Measurements from ENCODE around the gene POU2AF2.
"Not testable (repeated sequence)": the region's sequence is repeated elsewhere in the genome, so short reads cannot be mapped to it uniquely, and the experiment has no call there.

Gene POU2AF2

DNA sequence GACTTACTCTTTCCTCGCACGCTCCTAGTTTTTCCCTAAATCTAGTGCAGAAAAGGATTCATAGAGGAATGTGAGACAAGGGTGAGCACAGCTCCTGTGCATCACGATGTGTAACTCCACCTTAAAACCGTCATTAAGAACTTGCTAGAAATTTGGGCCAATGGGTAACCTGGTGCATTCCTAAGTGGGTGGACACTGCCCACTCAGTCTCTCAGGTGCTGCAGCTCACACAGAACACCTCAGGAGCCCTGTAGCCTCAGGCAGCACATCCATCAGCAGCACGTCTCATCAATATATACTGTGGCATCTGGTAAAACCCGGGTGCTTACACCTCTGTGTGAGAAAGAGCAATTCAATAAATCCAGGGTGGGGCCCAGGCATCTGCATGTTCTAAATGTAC is 65.2 kb downstream of the POU2AF2 start:
- no peaks in the 10 kb centered on the region for H3K79me2 ChIP-seq (ENCODE audit: control insufficient read depth, low read length)
- no peak overlapping the region for H3K27ac ChIP-seq (ENCODE audit: low read depth, low read length)
- no peaks in the 10 kb centered on the region for H3K36me3 ChIP-seq (ENCODE audit: control insufficient read depth, low read length)
- TF ChIP-seq, protein P1, sequence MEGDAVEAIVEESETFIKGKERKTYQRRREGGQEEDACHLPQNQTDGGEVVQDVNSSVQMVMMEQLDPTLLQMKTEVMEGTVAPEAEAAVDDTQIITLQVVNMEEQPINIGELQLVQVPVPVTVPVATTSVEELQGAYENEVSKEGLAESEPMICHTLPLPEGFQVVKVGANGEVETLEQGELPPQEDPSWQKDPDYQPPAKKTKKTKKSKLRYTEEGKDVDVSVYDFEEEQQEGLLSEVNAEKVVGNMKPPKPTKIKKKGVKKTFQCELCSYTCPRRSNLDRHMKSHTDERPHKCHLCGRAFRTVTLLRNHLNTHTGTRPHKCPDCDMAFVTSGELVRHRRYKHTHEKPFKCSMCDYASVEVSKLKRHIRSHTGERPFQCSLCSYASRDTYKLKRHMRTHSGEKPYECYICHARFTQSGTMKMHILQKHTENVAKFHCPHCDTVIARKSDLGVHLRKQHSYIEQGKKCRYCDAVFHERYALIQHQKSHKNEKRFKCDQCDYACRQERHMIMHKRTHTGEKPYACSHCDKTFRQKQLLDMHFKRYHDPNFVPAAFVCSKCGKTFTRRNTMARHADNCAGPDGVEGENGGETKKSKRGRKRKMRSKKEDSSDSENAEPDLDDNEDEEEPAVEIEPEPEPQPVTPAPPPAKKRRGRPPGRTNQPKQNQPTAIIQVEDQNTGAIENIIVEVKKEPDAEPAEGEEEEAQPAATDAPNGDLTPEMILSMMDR (IDR thresholded peaks at IDR 0.05; ENCODE audit: low read depth, low read length, poor library complexity, severe bottlenecking): no peak
- no peak for TF ChIP-seq EZH2phosphoT487 (IDR thresholded peaks at IDR 0.05; ENCODE audit: borderline replicate concordance, low read length)
- H3K4me3 ChIP-seq (ENCODE audit: low read length): no peak overlapping the region
- no peaks in the 10 kb centered on the region for H4K20me1 ChIP-seq (ENCODE audit: control insufficient read depth, insufficient read depth, low read depth, low read length)
- no peaks in the 10 kb centered on the region for H3F3A ChIP-seq (ENCODE audit: control insufficient read depth, insufficient read depth)
- no peaks in the 10 kb centered on the region for H3K9me2 ChIP-seq (replicated peaks; ENCODE audit: control insufficient read depth, low read length)
- peaks cover 27% of the 10 kb centered on the region for H3K27me3 ChIP-seq (ENCODE audit: control insufficient read depth, low read length)
- H3K9me3 ChIP-seq (ENCODE audit: control insufficient read depth, insufficient read depth, low read length): no peaks in the 10 kb centered on the region
- no peak overlapping the region for H3K4me2 ChIP-seq (ENCODE audit: low read length)
- no peaks in the 10 kb centered on the region for H3K4me1 ChIP-seq (ENCODE audit: control insufficient read depth, low read length)

DNA sequence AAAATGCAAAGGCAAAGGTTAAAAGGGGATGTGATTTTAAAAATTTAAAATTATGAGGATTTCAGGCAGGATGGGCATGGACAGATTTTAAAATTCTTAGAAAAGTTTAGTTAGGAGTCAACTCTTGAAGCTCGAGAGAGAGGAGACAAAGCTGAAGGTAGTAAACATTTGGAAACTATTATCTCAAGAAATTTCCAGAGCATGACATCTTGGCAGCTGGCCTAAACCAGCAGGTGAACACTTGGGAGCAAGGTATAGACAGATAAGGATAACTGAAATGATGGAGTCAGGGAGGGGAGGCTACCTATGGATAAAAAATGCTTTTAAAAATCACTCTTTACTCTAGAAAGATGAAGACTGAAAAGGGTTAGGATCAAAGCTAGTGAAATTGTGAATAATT is 66.6 kb downstream of the POU2AF2 start:
- no peaks in the 10 kb centered on the region for H4K20me1 ChIP-seq (ENCODE audit: control insufficient read depth, insufficient read depth, low read depth, low read length)
- no peaks in the 10 kb centered on the region for H3K9me3 ChIP-seq (ENCODE audit: control insufficient read depth, insufficient read depth, low read length)
- no peaks in the 10 kb centered on the region for H3K9me2 ChIP-seq (replicated peaks; ENCODE audit: control insufficient read depth, low read length)
- TF ChIP-seq, protein P1 (IDR thresholded peaks at IDR 0.05; ENCODE audit: low read depth, low read length, poor library complexity, severe bottlenecking): no peak
- TF ChIP-seq EZH2phosphoT487 (IDR thresholded peaks at IDR 0.05; ENCODE audit: borderline replicate concordance, low read length): no peak
- peaks cover 16% of the 10 kb centered on the region for H3K27me3 ChIP-seq (ENCODE audit: control insufficient read depth, low read length)
- no peaks in the 10 kb centered on the region for H3K36me3 ChIP-seq (ENCODE audit: control insufficient read depth, low read length)
- no peak overlapping the region for H3K4me3 ChIP-seq (ENCODE audit: low read length)
- H3K79me2 ChIP-seq (ENCODE audit: control insufficient read depth, low read length): no peaks in the 10 kb centered on the region
- no peaks in the 10 kb centered on the region for H3F3A ChIP-seq (ENCODE audit: control insufficient read depth, insufficient read depth)
- no peak overlapping the region for H3K27ac ChIP-seq (ENCODE audit: low read depth, low read length)
- H3K4me1 ChIP-seq (ENCODE audit: control insufficient read depth, low read length): no peaks in the 10 kb centered on the region
- no peak overlapping the region for H3K4me2 ChIP-seq (ENCODE audit: low read length)

DNA sequence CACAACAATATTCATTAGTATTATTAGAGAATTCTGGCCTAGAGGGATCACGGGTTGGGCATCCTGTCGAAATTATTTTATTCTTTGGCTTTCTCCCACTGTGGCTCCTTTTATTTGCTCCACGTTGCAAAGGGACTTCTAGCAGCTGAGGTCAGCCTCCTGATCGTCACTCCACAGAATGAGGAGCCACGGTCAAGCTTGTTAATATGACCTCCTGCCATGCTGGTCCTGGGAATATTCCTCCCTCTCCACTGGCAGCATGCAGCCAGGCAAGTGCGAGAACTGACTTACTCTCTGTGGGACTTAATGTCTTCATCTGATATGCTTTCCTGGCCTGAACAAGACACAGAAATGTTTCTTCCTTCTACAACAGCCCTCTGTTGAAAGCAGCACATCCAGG is 73.8 kb downstream of the POU2AF2 start:
- no peaks in the 10 kb centered on the region for H3K4me1 ChIP-seq (ENCODE audit: control insufficient read depth, low read length)
- H4K20me1 ChIP-seq (ENCODE audit: control insufficient read depth, insufficient read depth, low read depth, low read length): no peaks in the 10 kb centered on the region
- H3K9me3 ChIP-seq (ENCODE audit: control insufficient read depth, insufficient read depth, low read length): no peaks in the 10 kb centered on the region
- no peaks in the 10 kb centered on the region for H3K36me3 ChIP-seq (ENCODE audit: control insufficient read depth, low read length)
- H3K4me2 ChIP-seq (ENCODE audit: low read length): no peak overlapping the region
- H3F3A ChIP-seq (ENCODE audit: control insufficient read depth, insufficient read depth): no peaks in the 10 kb centered on the region
- no peak overlapping the region for H3K27ac ChIP-seq (ENCODE audit: low read depth, low read length)
- H3K9me2 ChIP-seq (replicated peaks; ENCODE audit: control insufficient read depth, low read length): no peaks in the 10 kb centered on the region
- H3K79me2 ChIP-seq (ENCODE audit: control insufficient read depth, low read length): no peaks in the 10 kb centered on the region
- no peak overlapping the region for H3K4me3 ChIP-seq (ENCODE audit: low read length)
- H3K27me3 ChIP-seq (ENCODE audit: control insufficient read depth, low read length): peaks cover 13% of the 10 kb centered on the region
- no peak for TF ChIP-seq EZH2phosphoT487 (IDR thresholded peaks at IDR 0.05; ENCODE audit: borderline replicate concordance, low read length)

DNA sequence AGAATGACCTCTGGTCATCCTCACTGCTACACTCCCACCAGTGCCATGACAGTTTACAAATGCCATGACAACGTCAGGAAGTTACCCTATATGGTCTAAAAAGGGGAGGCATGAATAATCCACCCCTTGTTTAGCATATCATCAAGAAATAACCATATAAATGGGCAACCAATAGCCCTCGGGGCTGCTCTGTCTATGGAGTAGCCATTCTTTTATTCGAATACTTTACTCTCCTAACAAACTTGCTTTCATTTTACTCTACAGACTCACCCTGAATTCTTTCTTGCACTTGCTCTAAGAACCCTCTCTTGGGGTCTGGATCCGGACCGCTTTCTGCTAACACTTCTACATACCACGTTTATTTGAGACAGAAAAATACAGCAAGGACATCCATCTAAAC is 74.7 kb downstream of the POU2AF2 start:
- not testable (repeated sequence) for H3K36me3 ChIP-seq (ENCODE audit: control insufficient read depth, low read length); H3K4me1 ChIP-seq (ENCODE audit: control insufficient read depth, low read length); H3K4me3 ChIP-seq (ENCODE audit: low read length); H3K9me2 ChIP-seq (replicated peaks; ENCODE audit: control insufficient read depth, low read length); H4K20me1 ChIP-seq (ENCODE audit: control insufficient read depth, insufficient read depth, low read depth, low read length); H3K9me3 ChIP-seq (ENCODE audit: control insufficient read depth, insufficient read depth, low read length); H3K79me2 ChIP-seq (ENCODE audit: control insufficient read depth, low read length); H3K4me2 ChIP-seq (ENCODE audit: low read length); H3F3A ChIP-seq (ENCODE audit: control insufficient read depth, insufficient read depth); H3K27ac ChIP-seq (ENCODE audit: low read depth, low read length)
- H3K27me3 ChIP-seq (ENCODE audit: control insufficient read depth, low read length): peaks cover 16% of the 10 kb centered on the region
